GM23248 (cell line): Measurements from ENCODE around the gene DCDC1. TPM values are rescaled to one million over a fixed set of nuclear protein-coding genes. Genes with fewer than 3 reads are reported as not detected.
"Not testable (repeated sequence)": the region's sequence is repeated elsewhere in the genome, so short reads cannot be mapped to it uniquely, and the experiment has no call there.

ENCODE experiments used
- DNase-seq: peaks from one replicate; pipeline ENCODE4 v3.0.0-alpha.2; 2015
- H2AFZ ChIP-seq: fragments of 200-600 bp; sonication (generic); 2 replicates; pipeline ENCODE4 v1.6.1; 2016; ENCODE audit warnings: antibody characterized with exemption
- H3F3A ChIP-seq: fragments of 200-600 bp; sonication (generic); 2 replicates; pipeline ENCODE4 v1.6.1; 2016; ENCODE audit warnings: mild to moderate bottlenecking, antibody characterized with exemption, mixed run types; ENCODE audit not compliant: insufficient read depth
- H3K27ac ChIP-seq: fragments of 200-600 bp; sonication (generic); 2 replicates; pipeline ENCODE4 v1.5.1; 2016; ENCODE audit warnings: mild to moderate bottlenecking
- H3K27me3 ChIP-seq: fragments of 200-600 bp; sonication (generic); replicated peaks from 2 replicates; pipeline ENCODE4 v1.6.1; 2016; ENCODE audit warnings: mild to moderate bottlenecking; ENCODE audit not compliant: insufficient read depth
- H3K36me3 ChIP-seq: fragments of 200-600 bp; sonication (generic); 2 replicates; pipeline ENCODE4 v1.6.1; 2016; ENCODE audit warnings: low read depth, mild to moderate bottlenecking
- H3K4me1 ChIP-seq: fragments of 200-600 bp; sonication (generic); 2 replicates; pipeline ENCODE4 v1.6.1; 2016; ENCODE audit warnings: mild to moderate bottlenecking; ENCODE audit not compliant: insufficient read depth
- H3K4me2 ChIP-seq: fragments of 200-600 bp; sonication (generic); one replicate; pipeline ENCODE4 v1.6.1; 2016; ENCODE audit warnings: mild to moderate bottlenecking; ENCODE audit not compliant: unreplicated experiment
- H3K4me3 ChIP-seq: fragments of 200-600 bp; sonication (generic); 2 replicates; pipeline ENCODE4 v1.5.1; 2016; ENCODE audit warnings: mild to moderate bottlenecking
- H3K79me2 ChIP-seq: fragments of 200-600 bp; sonication (generic); 2 replicates; pipeline ENCODE4 v1.6.1; 2016; ENCODE audit warnings: mild to moderate bottlenecking; ENCODE audit not compliant: insufficient read depth
- H3K9ac ChIP-seq: fragments of 200-600 bp; sonication (generic); 2 replicates; pipeline ENCODE4 v1.6.1; 2016; ENCODE audit warnings: mild to moderate bottlenecking
- H3K9me2 ChIP-seq: fragments of 200-600 bp; sonication (generic); 2 replicates; pipeline ENCODE4 v1.6.1; 2016; ENCODE audit warnings: mixed run types, mild to moderate bottlenecking, moderate library complexity; ENCODE audit not compliant: insufficient read depth
- H3K9me3 ChIP-seq: fragments of 200-600 bp; sonication (generic); one replicate; pipeline ENCODE4 v1.6.1; 2017; ENCODE audit warnings: low read depth
- H4K20me1 ChIP-seq: fragments of 200-600 bp; sonication (generic); 2 replicates; pipeline ENCODE4 v1.6.0; 2016; ENCODE audit not compliant: insufficient read depth
- EZH2 ChIP-seq: fragments of 200-600 bp; sonication (generic); IDR thresholded peaks from 2 replicates; pipeline ENCODE4 v1.6.1; 2018; ENCODE audit warnings: antibody characterized with exemption, mild to moderate bottlenecking; ENCODE audit not compliant: insufficient read depth, poor library complexity, severe bottlenecking
- EZH2phosphoT487 ChIP-seq: fragments of 200-600 bp; sonication (generic); IDR thresholded peaks from 2 replicates; pipeline ENCODE4 v1.6.1; 2018; ENCODE audit warnings: antibody characterized with exemption, moderate library complexity, mild to moderate bottlenecking, low read depth; ENCODE audit not compliant: insufficient read depth
- WGBS, 2 experiments: methylation state at CpG; one replicate each; pipeline ENCODE4 v1.1.6; 2015 to 2017; ENCODE audit warnings: low lambda C conversion rate in 2 of 2, low coverage in 1 of 2; ENCODE audit errors: missing lambda C conversion rate in 2 of 2; 5-methylcytosine and 5-hydroxymethylcytosine counted together
- in situ Hi-C: fragments of 300-500 bp; cut with MboI; formaldehyde crosslinking; loops from 2 replicates; pipeline ENCODE4 v1.15.0; 2020
- polyA plus RNA-seq: library from polyadenylated mRNA; unstranded; fragments of >200 nt; fragmentation: Nextera tagmentation; extraction: Ambion mirVana; gene quantifications from 2 replicates; pipeline ENCODE4 v1.2.1, GENCODE V29; 2016
- total RNA-seq: library from RNA; depleted of rRNA; stranded (reverse); fragments of >200 nt; shearing (Covaris generic); gene quantifications from 2 replicates; pipeline ENCODE4 v1.2.3, GENCODE V29; 2014

Gene DCDC1
- total and polyA plus RNA-seq, 2 experiments from 2014 or later, result not detected

- WGBS, 2 experiments, result 43 to 49% methylated on average over 5 of the region's 5 CpGs
These were observed 67.7 kb downstream of the DCDC1 start for GRCh38 chr11:31301549-31302510.

DNA sequence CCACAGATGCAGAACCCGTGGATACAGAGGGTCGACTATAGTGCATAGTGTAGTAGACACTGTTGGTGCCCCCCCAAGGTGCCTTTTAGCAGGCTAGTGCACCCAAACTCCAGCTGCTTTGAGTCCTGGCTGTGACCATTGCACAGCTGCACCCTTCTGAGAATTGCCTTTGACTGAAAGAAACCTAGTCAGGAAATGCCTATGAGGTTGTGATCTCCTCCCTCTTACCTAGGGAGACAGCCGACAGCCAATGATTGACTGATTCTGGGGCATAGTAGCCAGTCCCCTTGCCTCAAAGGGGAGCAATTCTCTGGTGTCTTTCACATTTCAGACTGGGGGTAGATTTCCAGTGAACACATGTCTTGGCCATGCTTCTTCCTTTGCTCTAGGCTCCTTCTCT lies 74.2 kb downstream of the DCDC1 start:
- Histone ChIP-seq H3K27ac (no peak overlapping the region), H3K4me1 (no peaks in the 10 kb centered on the region), H2AFZ (no peak overlapping the region), H3K4me3 (no peak overlapping the region), H3K27me3 (peaks cover 17% of the 10 kb centered on the region), H3K4me2 (no peak overlapping the region), H3K9ac (no peak overlapping the region), H4K20me1 (no peaks in the 10 kb centered on the region), H3K79me2 (no peaks in the 10 kb centered on the region), H3K36me3 (no peaks in the 10 kb centered on the region), H3K9me2 (no peaks in the 10 kb centered on the region), H3F3A (no peaks in the 10 kb centered on the region), H3K9me3 (no peaks in the 10 kb centered on the region)
- in situ Hi-C loops, result no loop called here
- no peak for DNase-seq
- WGBS, 2 experiments, result 31 to 35% methylated on average over 3 of the region's 3 CpGs
- TF ChIP-seq EZH2 (no peak), EZH2phosphoT487 (no peak)

More at GRCh38 chr11:31301549-31302510, 67.7 kb downstream of the DCDC1 start:
- TF ChIP-seq EZH2 (no peak), EZH2phosphoT487 (no peak)
- Histone ChIP-seq H3K9me3 (no peaks in the 10 kb centered on the region), H3K4me1 (no peaks in the 10 kb centered on the region), H4K20me1 (no peaks in the 10 kb centered on the region), H3K36me3 (no peaks in the 10 kb centered on the region), H3F3A (no peaks in the 10 kb centered on the region), H3K27me3 (peaks cover 8% of the 10 kb centered on the region; the same call in 1 of the 2 replicates), H3K4me2 (no peak overlapping the region), H3K79me2 (no peaks in the 10 kb centered on the region), H2AFZ (no peak overlapping the region), H3K9me2 (no peaks in the 10 kb centered on the region), H3K4me3 (no peak overlapping the region), H3K9ac (no peak overlapping the region), H3K27ac (no peak overlapping the region)
- in situ Hi-C loops, result no loop called here
- no peak for DNase-seq

DNA sequence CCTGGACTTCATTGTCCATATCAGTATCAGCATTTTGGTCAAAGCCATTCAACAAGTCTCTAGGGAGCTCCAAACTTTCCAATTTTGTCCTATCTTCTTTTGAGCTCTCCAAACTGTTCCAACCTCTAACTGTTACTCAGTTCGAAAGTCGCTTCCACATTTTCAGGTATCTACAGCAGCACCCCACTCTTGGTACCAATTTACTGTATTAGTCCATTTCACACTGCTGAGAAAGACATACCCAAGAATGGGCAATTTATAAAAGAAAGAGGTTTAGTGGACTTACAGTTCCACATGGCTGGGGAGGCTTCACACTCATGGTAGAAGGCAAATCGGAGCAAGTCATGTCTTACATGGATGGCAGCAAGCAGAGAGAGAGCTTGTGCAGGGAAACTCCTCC lies 96.0 kb downstream of the DCDC1 start:
- in situ Hi-C loops, H3K4me2 ChIP-seq, H3K27me3 ChIP-seq, H3K9me2 ChIP-seq, H3K9ac ChIP-seq, DNase-seq, H3F3A ChIP-seq, H3K79me2 ChIP-seq, H3K4me3 ChIP-seq, H4K20me1 ChIP-seq, H3K9me3 ChIP-seq, H3K27ac ChIP-seq, H3K4me1 ChIP-seq, H3K36me3 ChIP-seq, H2AFZ ChIP-seq: not testable (repeated sequence)
- WGBS, 2 experiments, result 48 to 53% methylated on average over 3 of the region's 3 CpGs

GRCh38 chr11:31267720-31268119 lies 101.8 kb downstream of the DCDC1 start:
- in situ Hi-C loops, result no loop called here
- no peak overlapping the region for H3K4me2 ChIP-seq
- H3K9ac ChIP-seq, result no peak overlapping the region
- DNase-seq, result no peak
- H3F3A ChIP-seq, result no peaks in the 10 kb centered on the region
- H3K27ac ChIP-seq, result no peak overlapping the region
- H3K4me1 ChIP-seq, result peaks cover under 1% of the 10 kb centered on the region; the same call in 1 of the 2 replicates
- no peaks in the 10 kb centered on the region for H3K9me3 ChIP-seq
- TF ChIP-seq EZH2phosphoT487, result no peak
- TF ChIP-seq EZH2, result no peak
- no peaks in the 10 kb centered on the region for H3K79me2 ChIP-seq
- H3K36me3 ChIP-seq, result no peaks in the 10 kb centered on the region
- H3K9me2 ChIP-seq, result no peaks in the 10 kb centered on the region
- H2AFZ ChIP-seq, result no peak overlapping the region
- H4K20me1 ChIP-seq, result no peaks in the 10 kb centered on the region
- H3K27me3 ChIP-seq, result 0 out of 2 replicates have a peak, but pooled peaks cover 7% of the 10 kb centered on the region
- H3K4me3 ChIP-seq, result no peak overlapping the region
